Measurements from ENCODE around the gene CTDSPL. TPM values are rescaled to one million over a fixed set of nuclear protein-coding genes. Genes with fewer than 3 reads are reported as not detected.
"Not testable (repeated sequence)": the region's sequence is repeated elsewhere in the genome, so short reads cannot be mapped to it uniquely, and the experiment has no call there.

CTDSPL gene
- total RNA-seq, 1 donor, result 10.9 TPM

DNA sequence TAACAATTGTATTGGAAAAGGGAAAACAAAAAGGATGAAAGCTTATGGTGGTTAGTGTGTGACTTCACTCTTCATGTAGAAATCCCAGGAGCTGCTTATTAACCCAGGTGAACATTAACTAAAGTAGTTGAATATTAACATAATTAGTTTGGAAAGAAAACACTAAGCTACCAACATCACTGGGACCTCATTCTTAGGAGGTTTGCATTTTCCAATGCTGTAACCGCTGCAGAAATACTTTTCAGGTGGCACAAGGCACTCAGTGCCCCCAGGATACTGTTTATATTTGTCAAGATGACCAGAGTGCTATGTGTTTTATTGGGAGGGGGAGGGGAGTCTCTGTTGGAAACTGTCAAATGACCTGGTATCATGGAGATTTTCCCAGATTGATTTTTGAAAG lies 103.0 kb downstream of the CTDSPL start:
- Histone ChIP-seq H3K4me1 (ENCODE audit: insufficient read depth, low read length) (no peaks in the 10 kb centered on the region), H3K9me3 (ENCODE audit: low read depth, low read length) (no peaks in the 10 kb centered on the region), H3K4me3 (ENCODE audit: low read length) (no peak overlapping the region), H3K27me3 (ENCODE audit: insufficient read depth, low read length) (no peaks in the 10 kb centered on the region)

DNA sequence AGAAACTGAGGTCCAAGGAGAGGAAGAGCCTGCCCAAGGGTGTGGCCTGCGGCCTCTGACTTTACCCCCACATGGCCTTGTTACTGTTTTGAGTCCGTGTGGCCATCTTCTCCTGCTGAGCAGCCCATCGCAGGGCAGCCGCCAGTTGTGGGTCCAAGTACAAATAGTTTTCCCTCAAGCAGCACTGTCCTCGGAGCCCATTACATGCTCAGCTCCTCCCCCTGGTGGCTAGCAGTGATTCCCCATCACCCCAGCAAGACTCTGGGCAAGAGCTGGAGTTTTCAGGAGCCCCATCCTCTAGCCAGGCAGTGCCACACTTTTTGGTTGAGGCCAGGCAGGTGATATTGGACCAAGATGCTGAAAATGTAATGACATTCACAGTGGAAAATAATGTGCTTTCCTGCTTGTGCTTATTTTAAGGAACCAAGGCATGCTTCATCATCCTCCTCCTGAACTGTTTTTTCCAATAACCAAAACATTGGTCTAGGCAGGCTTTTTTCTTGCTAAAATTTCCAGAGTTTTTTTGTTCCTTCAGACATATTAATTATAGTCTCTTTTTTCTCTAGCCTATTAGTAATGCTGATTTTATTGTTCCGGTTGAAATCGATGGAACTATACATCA lies 105.7 kb downstream of the CTDSPL start:
- Histone ChIP-seq H3K27me3 (ENCODE audit: insufficient read depth, low read length) (no peaks in the 10 kb centered on the region), H3K4me1 (ENCODE audit: insufficient read depth, low read length) (no peaks in the 10 kb centered on the region), H3K4me3 (ENCODE audit: low read length) (no peak overlapping the region), H3K9me3 (ENCODE audit: low read depth, low read length) (no peaks in the 10 kb centered on the region)

DNA sequence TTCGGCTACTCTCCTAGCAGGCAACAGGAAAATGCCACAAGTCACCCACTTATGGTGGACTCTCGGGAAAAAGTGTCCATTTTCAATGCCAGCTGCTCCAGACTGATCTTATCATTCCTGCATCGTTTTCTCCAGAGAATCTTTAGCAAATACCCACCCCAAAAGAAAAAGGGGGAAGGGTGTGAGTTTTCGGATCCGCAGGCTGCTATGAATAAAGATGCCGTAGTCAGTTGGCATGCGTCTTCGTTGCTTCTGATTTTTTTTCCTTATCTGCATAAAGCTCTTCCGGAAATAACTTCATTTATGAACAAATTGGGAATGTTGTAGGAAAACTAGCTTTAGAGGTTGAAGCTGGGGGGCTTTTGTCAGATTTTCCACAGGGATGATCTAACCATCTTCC lies 106.5 kb downstream of the CTDSPL start:
- no peaks in the 10 kb centered on the region for H3K4me1 ChIP-seq (ENCODE audit: insufficient read depth, low read length)
- H3K27me3 ChIP-seq (ENCODE audit: insufficient read depth, low read length), result no peaks in the 10 kb centered on the region
- no peak overlapping the region for H3K4me3 ChIP-seq (ENCODE audit: low read length)
- H3K9me3 ChIP-seq (ENCODE audit: low read depth, low read length), result no peaks in the 10 kb centered on the region

DNA sequence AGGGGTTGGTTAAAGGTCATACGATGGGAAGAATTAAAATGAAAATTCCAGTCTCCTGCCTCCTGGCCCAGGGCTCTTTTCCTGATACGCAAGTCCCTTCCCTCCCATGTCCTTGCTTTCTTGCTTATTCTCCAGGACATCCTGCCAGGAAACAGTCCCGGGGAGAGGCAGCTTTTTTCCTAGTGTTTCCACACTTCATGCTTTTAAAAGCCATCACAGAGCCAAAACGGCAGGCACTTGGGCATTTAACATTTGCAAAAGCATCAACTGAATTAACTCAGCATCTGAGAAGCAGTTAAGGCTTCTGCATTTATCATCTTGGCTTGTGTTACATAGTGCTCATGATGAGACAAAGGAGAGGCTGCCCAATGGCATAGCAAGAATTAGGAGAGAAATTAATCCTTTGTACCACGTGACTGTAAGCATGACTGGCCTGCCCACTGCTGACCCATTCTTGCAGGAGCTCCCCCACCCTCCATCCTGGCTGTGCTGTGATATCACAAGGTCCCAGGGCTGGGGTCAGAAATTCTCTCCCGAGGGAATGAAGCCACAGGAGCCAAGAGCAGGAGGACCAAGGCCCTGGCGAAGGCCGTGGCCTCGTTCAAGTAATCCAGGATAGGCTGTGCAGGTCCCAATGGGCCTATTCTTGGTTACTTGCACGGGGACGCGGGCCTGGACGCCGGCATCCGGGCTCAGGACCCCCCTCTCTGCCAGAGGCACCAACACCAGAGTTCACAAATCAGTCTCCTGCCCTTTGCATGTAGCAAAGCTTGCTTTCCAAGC lies 107.3 kb downstream of the CTDSPL start:
- Histone ChIP-seq H3K27me3 (ENCODE audit: insufficient read depth, low read length) (no peaks in the 10 kb centered on the region), H3K4me1 (ENCODE audit: insufficient read depth, low read length) (no peaks in the 10 kb centered on the region)

DNA sequence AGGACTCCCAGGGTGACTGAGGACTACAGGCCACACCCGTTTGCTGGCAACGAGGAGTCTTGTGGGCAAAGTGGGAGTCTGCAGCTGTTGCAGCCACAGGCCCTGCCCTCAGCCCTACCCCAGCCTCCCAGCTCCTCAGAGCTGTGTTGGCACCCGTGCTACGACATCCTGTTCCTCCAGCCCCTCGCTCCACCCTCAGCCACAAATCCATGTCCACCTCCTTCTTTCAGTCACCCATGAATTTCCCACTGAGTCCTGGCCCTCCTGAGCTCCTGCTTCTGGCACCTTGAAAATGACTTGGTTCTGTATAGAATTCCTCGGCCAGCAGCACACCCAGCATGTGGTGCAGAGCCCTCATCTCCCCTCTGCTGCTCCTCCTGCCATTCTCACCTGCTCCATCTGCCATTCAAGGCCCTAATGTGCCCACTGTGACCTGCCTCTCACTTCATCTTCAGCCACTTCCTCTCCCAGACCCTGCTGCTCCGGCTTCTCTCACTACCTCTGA lies 108.0 kb downstream of the CTDSPL start:
- Histone ChIP-seq H3K4me3 (ENCODE audit: low read length) (no peak overlapping the region), H3K4me1 (ENCODE audit: insufficient read depth, low read length) (no peaks in the 10 kb centered on the region)

More for the DNA sequence above, 107.3 kb downstream of the CTDSPL start:
- Histone ChIP-seq H3K9me3 (ENCODE audit: low read depth, low read length) (no peaks in the 10 kb centered on the region), H3K4me3 (ENCODE audit: low read length) (no peak overlapping the region)

DNA sequence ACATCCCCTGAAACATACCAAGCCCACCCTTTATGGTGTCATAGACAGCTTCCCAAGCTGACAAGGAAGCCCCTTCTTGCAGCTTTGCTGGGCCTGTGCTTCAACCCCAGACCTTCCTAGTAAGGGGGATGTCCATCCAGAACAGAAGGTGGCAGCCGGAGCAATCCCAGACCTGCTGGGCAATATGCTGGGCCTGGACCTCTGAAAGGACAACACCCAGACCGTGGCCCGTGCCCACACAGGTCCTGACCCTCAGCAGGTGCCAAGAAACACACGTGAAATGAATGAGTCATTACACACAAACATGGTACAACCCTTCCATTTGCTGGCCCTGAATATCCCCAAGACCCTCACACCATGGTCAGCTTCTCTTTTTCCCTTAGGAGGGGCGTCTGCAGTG lies 109.1 kb downstream of the CTDSPL start:
- Histone ChIP-seq H3K4me1 (ENCODE audit: insufficient read depth, low read length) (no peaks in the 10 kb centered on the region), H3K4me3 (ENCODE audit: low read length) (no peak overlapping the region), H3K9me3 (ENCODE audit: low read depth, low read length) (no peaks in the 10 kb centered on the region), H3K27me3 (ENCODE audit: insufficient read depth, low read length) (no peaks in the 10 kb centered on the region)

More for the DNA sequence above, 108.0 kb downstream of the CTDSPL start:
- Histone ChIP-seq H3K9me3 (ENCODE audit: low read depth, low read length) (no peaks in the 10 kb centered on the region), H3K27me3 (ENCODE audit: insufficient read depth, low read length) (no peaks in the 10 kb centered on the region)

DNA sequence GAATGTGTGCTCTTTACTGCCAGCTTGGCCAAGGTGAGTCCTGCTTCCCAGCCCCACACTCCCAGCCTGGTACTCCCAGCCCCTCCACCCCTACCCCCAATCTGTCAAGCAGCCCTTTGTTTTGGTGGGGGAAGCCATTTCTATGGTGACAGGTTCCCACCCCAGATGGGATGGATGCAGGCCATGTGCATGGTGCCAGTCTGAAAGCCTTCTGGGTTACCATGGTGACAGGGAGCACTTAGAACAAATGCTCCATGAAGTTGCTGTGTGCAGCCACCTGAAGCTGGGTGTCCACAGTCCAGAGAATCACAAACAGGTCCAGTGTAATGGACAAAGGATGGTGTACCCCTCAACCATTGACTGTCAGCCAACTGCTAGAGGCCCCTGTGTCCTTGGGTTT lies 109.8 kb downstream of the CTDSPL start:
- Histone ChIP-seq H3K4me3 (ENCODE audit: low read length) (no peak overlapping the region), H3K9me3 (ENCODE audit: low read depth, low read length) (no peaks in the 10 kb centered on the region), H3K27me3 (ENCODE audit: insufficient read depth, low read length) (no peaks in the 10 kb centered on the region), H3K4me1 (ENCODE audit: insufficient read depth, low read length) (no peaks in the 10 kb centered on the region)

DNA sequence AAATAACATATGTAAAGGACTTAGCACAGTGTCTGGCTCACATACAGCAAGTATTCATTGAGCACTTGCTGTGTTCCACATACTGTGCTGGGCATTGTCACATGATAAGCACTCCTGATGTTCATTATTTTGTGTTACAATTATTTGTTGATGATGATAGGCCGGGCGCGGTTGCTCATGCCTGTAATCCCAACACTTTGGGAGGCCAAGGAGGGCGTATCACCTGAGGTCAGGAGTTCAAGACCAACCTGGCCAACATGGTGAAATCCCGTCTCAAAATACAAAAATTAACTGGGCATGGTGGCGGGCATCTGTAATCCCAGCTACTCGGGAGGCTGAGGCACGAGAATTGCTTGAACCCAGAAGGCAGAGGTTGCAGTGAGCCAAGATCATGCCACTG lies 110.4 kb downstream of the CTDSPL start:
- H3K4me3 ChIP-seq (ENCODE audit: low read length); H3K27me3 ChIP-seq (ENCODE audit: insufficient read depth, low read length); H3K9me3 ChIP-seq (ENCODE audit: low read depth, low read length); H3K4me1 ChIP-seq (ENCODE audit: insufficient read depth, low read length): not testable (repeated sequence)

DNA sequence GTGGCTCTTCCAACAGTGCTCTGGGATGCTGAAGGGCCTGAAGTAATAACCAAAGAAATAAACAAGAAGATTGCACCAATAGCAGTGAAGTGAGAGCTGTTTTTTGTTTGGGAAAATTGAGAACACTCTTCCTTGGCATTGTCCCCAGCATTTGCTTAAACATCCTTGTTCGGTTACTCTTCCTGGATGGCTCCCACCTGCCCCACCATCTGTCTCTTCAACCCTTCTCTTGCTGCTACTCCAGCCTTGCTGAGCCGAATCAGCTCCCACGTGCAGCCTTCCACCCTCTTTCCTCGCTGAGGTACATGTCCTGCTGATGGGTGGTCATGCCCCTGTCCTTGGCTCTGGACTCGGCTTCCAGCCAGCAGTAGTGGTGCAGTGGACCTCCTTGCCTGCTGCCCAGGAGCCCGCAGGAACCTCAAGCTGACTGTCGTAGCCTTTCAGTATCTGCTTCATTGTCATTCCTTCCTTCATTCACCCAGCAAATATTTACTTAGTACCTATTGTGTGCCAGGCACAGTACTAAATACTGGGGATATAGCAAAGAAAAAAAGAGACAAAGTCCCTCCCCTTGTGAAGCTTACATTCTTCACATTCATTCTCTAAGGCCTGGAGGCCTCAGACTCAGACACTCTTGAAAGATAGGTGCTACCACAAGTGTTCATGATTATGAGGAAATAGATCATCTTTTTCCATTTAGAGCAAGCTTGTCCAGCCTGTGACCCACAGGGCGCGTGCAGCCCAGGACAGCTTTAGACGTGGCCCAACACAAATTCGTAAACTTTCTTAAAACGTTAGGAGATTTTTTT lies 111.8 kb downstream of the CTDSPL start:
- no peaks in the 10 kb centered on the region for H3K4me1 ChIP-seq (ENCODE audit: insufficient read depth, low read length)
- H3K27me3 ChIP-seq (ENCODE audit: insufficient read depth, low read length), result no peaks in the 10 kb centered on the region
- H3K4me3 ChIP-seq (ENCODE audit: low read length), result no peak overlapping the region
- no peaks in the 10 kb centered on the region for H3K9me3 ChIP-seq (ENCODE audit: low read depth, low read length)

DNA sequence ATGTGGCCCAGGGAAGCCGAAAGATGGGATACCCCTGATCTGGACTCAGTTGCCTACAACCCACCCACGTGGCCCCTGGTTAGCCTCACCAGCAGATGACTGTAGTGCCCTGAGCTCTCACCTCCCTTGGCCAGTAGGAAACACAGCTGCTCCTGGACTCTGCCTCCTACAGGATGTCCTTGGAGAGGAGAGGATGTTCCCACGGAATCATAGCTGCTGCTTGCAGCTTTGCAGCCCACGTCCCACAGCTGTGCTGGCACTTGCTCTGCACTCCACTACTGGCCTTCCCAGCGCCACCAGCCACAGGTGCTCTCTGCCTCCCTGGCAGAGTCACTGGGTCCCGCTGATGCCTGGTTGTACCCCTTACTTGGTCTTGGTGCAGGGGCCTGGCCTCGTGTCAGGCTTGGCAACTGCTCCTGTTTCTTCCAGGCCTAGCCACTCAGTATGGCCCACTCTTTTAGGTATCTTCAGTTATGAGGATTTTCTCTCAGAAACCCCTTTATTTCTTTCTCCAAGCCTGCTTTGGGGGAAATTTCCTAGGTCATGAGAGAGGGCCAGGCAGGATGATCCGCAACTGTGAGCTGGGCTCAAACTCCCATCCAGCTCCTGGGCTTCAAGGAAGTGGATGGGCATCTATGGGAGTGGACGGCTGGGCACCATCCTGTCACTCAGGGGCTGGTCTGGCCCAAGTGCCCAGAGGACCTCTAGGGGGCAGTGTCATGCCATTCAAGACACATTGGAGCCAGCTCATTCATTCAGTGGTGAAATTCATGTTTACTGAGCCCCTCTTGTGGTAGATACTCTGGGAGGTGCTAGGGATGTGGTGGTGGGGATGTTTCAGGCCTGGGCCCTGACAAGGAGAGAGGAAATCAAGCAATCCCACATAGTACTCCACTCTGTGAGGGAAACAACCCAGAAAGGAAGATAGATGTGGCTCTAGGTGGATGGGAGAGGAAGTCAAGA lies 112.7 kb downstream of the CTDSPL start:
- Histone ChIP-seq H3K27me3 (ENCODE audit: insufficient read depth, low read length) (no peaks in the 10 kb centered on the region), H3K4me1 (ENCODE audit: insufficient read depth, low read length) (peaks cover 5% of the 10 kb centered on the region), H3K9me3 (ENCODE audit: low read depth, low read length) (no peaks in the 10 kb centered on the region), H3K4me3 (ENCODE audit: low read length) (no peak overlapping the region)

DNA sequence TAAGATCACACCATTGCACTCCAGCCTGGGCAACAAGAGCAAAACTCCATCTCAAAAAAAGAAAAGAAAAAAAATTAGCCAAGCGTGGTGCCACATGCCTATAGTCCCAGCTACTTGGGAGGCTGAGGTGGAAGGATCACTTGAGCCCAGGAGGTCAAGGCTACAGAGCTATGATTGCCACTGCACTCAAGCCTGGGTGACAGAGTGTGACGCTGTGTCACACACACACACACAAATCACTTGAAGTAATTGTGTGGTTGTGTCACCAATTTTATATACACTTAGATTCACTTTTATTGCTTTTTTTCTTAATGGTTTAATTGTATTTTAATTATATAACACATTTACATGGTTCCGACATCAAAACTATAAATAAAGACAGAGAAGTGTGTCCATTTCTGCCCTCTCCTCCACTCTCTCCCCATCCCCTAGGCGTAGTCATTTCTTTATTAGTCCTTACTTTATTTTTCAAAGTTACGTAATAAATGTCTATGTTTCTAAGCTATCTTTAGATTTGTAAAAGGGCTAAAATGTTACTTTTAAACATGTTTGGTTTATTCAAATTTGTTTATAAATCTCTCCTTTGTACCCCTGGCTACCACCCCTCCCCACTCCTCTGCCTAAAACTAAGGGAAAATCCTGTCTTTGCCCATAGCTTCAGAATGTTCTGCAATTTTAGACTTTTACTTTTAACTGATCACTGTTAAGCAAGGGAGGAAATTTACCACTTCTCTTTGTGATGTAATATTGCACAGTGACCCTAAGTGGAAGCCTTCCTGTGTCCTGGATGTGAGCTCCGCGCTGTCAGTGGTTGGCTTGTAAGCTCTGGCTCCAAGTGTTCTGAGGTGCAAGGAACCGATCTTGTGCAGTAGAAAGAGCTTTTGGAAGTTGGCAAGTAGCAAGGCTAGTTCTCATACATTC lies 118.1 kb downstream of the CTDSPL start:
- Histone ChIP-seq H3K4me3 (ENCODE audit: low read length) (no peak overlapping the region), H3K27me3 (ENCODE audit: insufficient read depth, low read length) (no peaks in the 10 kb centered on the region), H3K9me3 (ENCODE audit: low read depth, low read length) (no peaks in the 10 kb centered on the region), H3K4me1 (ENCODE audit: insufficient read depth, low read length) (peaks cover 39% of the 10 kb centered on the region)

DNA sequence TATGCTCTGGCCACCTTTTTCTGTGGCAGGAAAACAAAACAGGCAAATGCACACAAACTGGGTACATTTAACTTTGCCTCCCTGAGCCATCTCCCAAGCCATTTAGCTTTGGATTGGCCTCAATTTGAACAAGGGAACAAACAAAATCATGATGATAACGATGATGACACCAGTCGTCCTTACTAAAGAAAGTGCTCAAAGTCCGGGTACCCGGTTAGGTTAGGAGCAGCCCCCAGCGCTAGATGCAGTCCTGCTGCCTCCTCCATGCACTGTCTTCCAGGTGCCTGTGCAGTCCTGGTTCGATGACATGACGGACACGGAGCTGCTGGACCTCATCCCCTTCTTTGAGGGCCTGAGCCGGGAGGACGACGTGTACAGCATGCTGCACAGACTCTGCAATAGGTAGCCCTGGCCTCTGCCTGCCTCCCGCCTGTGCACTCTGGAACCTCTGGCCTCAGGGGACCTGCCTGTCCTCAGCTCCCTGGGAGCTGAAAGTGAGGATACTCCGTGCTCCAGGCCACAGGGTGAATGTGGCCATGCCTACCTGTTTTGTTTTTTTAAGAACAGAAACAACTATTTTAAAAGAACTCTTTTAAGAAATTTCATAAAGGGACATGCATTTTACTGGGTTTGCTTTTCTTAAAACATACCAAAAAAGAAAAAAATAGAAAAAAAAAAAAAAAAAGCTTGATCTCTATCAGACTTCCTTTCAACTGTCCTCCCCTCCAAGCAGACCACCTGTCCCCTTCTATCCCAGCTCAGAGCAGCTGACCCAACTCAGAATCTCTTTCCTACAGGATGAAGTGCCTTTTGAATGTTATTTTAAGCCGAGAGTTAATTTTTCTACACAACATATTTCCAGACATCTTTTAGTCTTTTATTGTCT lies 119.0 kb downstream of the CTDSPL start:
- no peak overlapping the region for H3K4me3 ChIP-seq (ENCODE audit: low read length)
- H3K9me3 ChIP-seq (ENCODE audit: low read depth, low read length), result no peaks in the 10 kb centered on the region
- peaks cover 39% of the 10 kb centered on the region for H3K4me1 ChIP-seq (ENCODE audit: insufficient read depth, low read length)
- H3K27me3 ChIP-seq (ENCODE audit: insufficient read depth, low read length), result no peaks in the 10 kb centered on the region

DNA sequence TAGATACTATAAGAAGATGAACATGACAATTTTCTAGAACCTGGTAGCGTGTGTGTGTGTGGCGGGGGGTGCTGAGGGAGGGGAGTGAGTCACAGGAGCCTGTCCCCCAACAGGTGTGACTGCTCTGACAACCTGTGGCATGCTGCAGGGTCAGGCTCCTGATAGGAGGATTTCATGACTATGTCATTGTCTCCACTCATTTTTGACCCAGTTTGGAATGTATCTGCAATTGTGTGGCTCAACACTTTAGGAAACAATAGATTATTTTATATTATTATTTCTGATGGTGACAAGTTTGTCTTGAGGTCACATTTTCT lies 119.6 kb downstream of the CTDSPL start:
- H3K4me3 ChIP-seq (ENCODE audit: low read length), result no peak overlapping the region
- H3K4me1 ChIP-seq (ENCODE audit: insufficient read depth, low read length), result peaks cover 39% of the 10 kb centered on the region
- H3K9me3 ChIP-seq (ENCODE audit: low read depth, low read length), result no peaks in the 10 kb centered on the region
- no peaks in the 10 kb centered on the region for H3K27me3 ChIP-seq (ENCODE audit: insufficient read depth, low read length)

All from mononuclear cell (primary cell).